Suprapubic skin (tissue), 3 donors: ENCODE results near the gene EPHA10.

Experiments used
- POLR2A ChIP-seq, 2 donors: fragments of 450-650 bp; IDR thresholded peaks; one replicate each; pipeline ENCODE4 v1.6.1; 2017; ENCODE audit warnings: antibody characterized with exemption in 2 of 2, mild to moderate bottlenecking in 2 of 2, moderate library complexity in 2 of 2
- TF ChIP-seq, protein P1 (sequence below), 2 donors: fragments of 200-600 bp in 1 of 2; fragments of 450-650 bp in 1 of 2; sonication (generic) in 1 of 2; IDR thresholded peaks; one replicate each; pipeline ENCODE4 v1.5.1; 2016 to 2019; ENCODE audit warnings: antibody characterized with exemption in 2 of 2, mild to moderate bottlenecking in 1 of 2, moderate library complexity in 1 of 2

DNA sequence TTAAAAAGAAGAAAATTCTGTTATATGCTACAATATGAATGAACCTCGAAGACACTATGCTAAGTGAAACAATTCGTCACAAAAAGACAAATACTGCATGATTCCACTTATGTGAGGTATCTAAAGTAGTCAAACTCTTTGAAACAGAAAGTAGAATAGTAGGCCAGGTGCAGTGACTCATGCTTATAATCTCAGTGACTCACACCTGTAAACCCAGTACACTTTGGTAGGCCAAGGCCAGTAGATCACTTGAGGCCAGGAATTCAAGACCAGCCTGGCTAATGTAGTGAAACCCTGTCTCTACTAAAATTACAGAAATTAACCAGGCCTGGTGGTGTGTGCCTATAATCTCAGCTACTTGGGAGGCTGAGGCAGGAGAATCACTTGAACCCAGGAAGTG lies 25.7 kb downstream of the EPHA10 start:
- TF ChIP-seq, protein P1, sequence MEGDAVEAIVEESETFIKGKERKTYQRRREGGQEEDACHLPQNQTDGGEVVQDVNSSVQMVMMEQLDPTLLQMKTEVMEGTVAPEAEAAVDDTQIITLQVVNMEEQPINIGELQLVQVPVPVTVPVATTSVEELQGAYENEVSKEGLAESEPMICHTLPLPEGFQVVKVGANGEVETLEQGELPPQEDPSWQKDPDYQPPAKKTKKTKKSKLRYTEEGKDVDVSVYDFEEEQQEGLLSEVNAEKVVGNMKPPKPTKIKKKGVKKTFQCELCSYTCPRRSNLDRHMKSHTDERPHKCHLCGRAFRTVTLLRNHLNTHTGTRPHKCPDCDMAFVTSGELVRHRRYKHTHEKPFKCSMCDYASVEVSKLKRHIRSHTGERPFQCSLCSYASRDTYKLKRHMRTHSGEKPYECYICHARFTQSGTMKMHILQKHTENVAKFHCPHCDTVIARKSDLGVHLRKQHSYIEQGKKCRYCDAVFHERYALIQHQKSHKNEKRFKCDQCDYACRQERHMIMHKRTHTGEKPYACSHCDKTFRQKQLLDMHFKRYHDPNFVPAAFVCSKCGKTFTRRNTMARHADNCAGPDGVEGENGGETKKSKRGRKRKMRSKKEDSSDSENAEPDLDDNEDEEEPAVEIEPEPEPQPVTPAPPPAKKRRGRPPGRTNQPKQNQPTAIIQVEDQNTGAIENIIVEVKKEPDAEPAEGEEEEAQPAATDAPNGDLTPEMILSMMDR (IDR thresholded peaks at IDR 0.05), result no peak
- TF ChIP-seq POLR2A (IDR thresholded peaks at IDR 0.05), result no peak
